Measurements from ENCODE around the gene PTPRQ.

PTPRQ gene

GRCh38 chr12:80419644-80420043, 24.4 kb upstream of the PTPRQ start:
- H3K36me3 ChIP-seq (ENCODE audit: insufficient read depth, low read length): no peaks in the 10 kb centered on the region
- no peaks in the 10 kb centered on the region for H3K9me3 ChIP-seq (ENCODE audit: insufficient read depth, low read length, severe bottlenecking)
- TF ChIP-seq, protein P1, sequence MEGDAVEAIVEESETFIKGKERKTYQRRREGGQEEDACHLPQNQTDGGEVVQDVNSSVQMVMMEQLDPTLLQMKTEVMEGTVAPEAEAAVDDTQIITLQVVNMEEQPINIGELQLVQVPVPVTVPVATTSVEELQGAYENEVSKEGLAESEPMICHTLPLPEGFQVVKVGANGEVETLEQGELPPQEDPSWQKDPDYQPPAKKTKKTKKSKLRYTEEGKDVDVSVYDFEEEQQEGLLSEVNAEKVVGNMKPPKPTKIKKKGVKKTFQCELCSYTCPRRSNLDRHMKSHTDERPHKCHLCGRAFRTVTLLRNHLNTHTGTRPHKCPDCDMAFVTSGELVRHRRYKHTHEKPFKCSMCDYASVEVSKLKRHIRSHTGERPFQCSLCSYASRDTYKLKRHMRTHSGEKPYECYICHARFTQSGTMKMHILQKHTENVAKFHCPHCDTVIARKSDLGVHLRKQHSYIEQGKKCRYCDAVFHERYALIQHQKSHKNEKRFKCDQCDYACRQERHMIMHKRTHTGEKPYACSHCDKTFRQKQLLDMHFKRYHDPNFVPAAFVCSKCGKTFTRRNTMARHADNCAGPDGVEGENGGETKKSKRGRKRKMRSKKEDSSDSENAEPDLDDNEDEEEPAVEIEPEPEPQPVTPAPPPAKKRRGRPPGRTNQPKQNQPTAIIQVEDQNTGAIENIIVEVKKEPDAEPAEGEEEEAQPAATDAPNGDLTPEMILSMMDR (IDR thresholded peaks at IDR 0.05; ENCODE audit: borderline replicate concordance, extremely low read depth, low read length, poor library complexity, severe bottlenecking): no peak
- TF ChIP-seq EZH2 (IDR thresholded peaks at IDR 0.05; ENCODE audit: borderline replicate concordance, low read depth, low read length, severe bottlenecking): no peak
- H3K4me1 ChIP-seq (ENCODE audit: insufficient read depth, low read length): no peaks in the 10 kb centered on the region
- H3K9ac ChIP-seq (ENCODE audit: low read depth, low read length): no peak overlapping the region
- DNase-seq (no peak), ATAC-seq (ENCODE audit: insufficient read depth, low read depth) (no peak)
- no peak overlapping the region for H3K27ac ChIP-seq (ENCODE audit: low read length)
- no peaks in the 10 kb centered on the region for H4K20me1 ChIP-seq (ENCODE audit: insufficient read depth, low read length)
- H3K4me2 ChIP-seq (ENCODE audit: insufficient read depth, low read length): no peak overlapping the region
- no peaks in the 10 kb centered on the region for H3K27me3 ChIP-seq (ENCODE audit: insufficient read depth, low read length, poor library complexity)
- H3K79me2 ChIP-seq (ENCODE audit: insufficient read depth, low read length): no peaks in the 10 kb centered on the region
- H3K4me3 ChIP-seq (ENCODE audit: low read depth in 1 of 2, low read length in 2 of 2): no peak overlapping the region
- no peak overlapping the region for H2AFZ ChIP-seq (ENCODE audit: low read depth, low read length)

DNA sequence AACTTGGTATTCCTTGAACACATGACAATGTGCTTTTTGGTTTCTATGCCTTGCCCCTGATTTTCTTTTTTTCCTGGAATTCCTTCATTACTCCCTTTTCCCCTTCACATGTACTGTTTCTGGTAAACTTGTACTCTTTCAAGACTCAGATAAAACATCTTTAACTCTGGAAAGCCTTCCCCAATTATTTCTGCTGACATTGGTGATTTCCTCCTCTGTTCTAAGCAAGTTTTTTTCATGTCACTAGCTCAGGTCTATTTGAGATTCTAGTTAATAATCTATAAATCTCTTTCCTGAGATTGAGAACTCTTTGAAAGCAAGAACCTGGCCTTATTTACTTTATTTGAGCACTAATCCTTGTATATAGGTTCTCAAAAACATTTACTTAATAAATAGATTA, 24.0 kb upstream of the PTPRQ start:
- no peak overlapping the region for H3K27ac ChIP-seq (ENCODE audit: low read length)
- no peak for DNase-seq
- no peak overlapping the region for H3K9ac ChIP-seq (ENCODE audit: low read depth, low read length)
- no peaks in the 10 kb centered on the region for H3K36me3 ChIP-seq (ENCODE audit: insufficient read depth, low read length)
- no peak for ATAC-seq (ENCODE audit: insufficient read depth, low read depth)
- no peak overlapping the region for H2AFZ ChIP-seq (ENCODE audit: low read depth, low read length)
- H4K20me1 ChIP-seq (ENCODE audit: insufficient read depth, low read length): no peaks in the 10 kb centered on the region
- no peaks in the 10 kb centered on the region for H3K9me3 ChIP-seq (ENCODE audit: insufficient read depth, low read length, severe bottlenecking)
- no peak for TF ChIP-seq EZH2 (IDR thresholded peaks at IDR 0.05; ENCODE audit: borderline replicate concordance, low read depth, low read length, severe bottlenecking)
- TF ChIP-seq, protein P1 (IDR thresholded peaks at IDR 0.05; ENCODE audit: borderline replicate concordance, extremely low read depth, low read length, poor library complexity, severe bottlenecking): no peak
- H3K79me2 ChIP-seq (ENCODE audit: insufficient read depth, low read length): no peaks in the 10 kb centered on the region
- H3K4me2 ChIP-seq (ENCODE audit: insufficient read depth, low read length): no peak overlapping the region
- no peaks in the 10 kb centered on the region for H3K27me3 ChIP-seq (ENCODE audit: insufficient read depth, low read length, poor library complexity)
- no peaks in the 10 kb centered on the region for H3K4me1 ChIP-seq (ENCODE audit: insufficient read depth, low read length)
- no peak overlapping the region for H3K4me3 ChIP-seq (ENCODE audit: low read depth in 1 of 2, low read length in 2 of 2)

- no peak for TF ChIP-seq EZH2 (IDR thresholded peaks at IDR 0.05; ENCODE audit: borderline replicate concordance, low read depth, low read length, severe bottlenecking)
- TF ChIP-seq, protein P1 (IDR thresholded peaks at IDR 0.05; ENCODE audit: borderline replicate concordance, extremely low read depth, low read length, poor library complexity, severe bottlenecking): no peak
- DNase-seq: no peak
- no peaks in the 10 kb centered on the region for H3K36me3 ChIP-seq (ENCODE audit: insufficient read depth, low read length)
- H3K27me3 ChIP-seq (ENCODE audit: insufficient read depth, low read length, poor library complexity): no peaks in the 10 kb centered on the region
- H2AFZ ChIP-seq (ENCODE audit: low read depth, low read length): no peak overlapping the region
- no peak overlapping the region for H3K4me2 ChIP-seq (ENCODE audit: insufficient read depth, low read length)
- no peaks in the 10 kb centered on the region for H3K79me2 ChIP-seq (ENCODE audit: insufficient read depth, low read length)
- no peaks in the 10 kb centered on the region for H3K4me1 ChIP-seq (ENCODE audit: insufficient read depth, low read length)
- H3K9me3 ChIP-seq (ENCODE audit: insufficient read depth, low read length, severe bottlenecking): no peaks in the 10 kb centered on the region
- no peak overlapping the region for H3K27ac ChIP-seq (ENCODE audit: low read length)
- no peak overlapping the region for H3K4me3 ChIP-seq (ENCODE audit: low read depth in 1 of 2, low read length in 2 of 2)
- no peaks in the 10 kb centered on the region for H4K20me1 ChIP-seq (ENCODE audit: insufficient read depth, low read length)
- no peak for ATAC-seq (ENCODE audit: insufficient read depth, low read depth)
- H3K9ac ChIP-seq (ENCODE audit: low read depth, low read length): no peak overlapping the region
Observed at GRCh38 chr12:80422550-80422949, 21.5 kb upstream of the PTPRQ start.

GRCh38 chr12:80432061-80432460, 12.0 kb upstream of the PTPRQ start:
- H3K9me3 ChIP-seq (ENCODE audit: insufficient read depth, low read length, severe bottlenecking): no peaks in the 10 kb centered on the region
- TF ChIP-seq EZH2 (IDR thresholded peaks at IDR 0.05; ENCODE audit: borderline replicate concordance, low read depth, low read length, severe bottlenecking): no peak
- TF ChIP-seq, protein P1 (IDR thresholded peaks at IDR 0.05; ENCODE audit: borderline replicate concordance, extremely low read depth, low read length, poor library complexity, severe bottlenecking): no peak
- no peaks in the 10 kb centered on the region for H3K4me1 ChIP-seq (ENCODE audit: insufficient read depth, low read length)
- no peak overlapping the region for H2AFZ ChIP-seq (ENCODE audit: low read depth, low read length)
- no peaks in the 10 kb centered on the region for H4K20me1 ChIP-seq (ENCODE audit: insufficient read depth, low read length)
- H3K27ac ChIP-seq (ENCODE audit: low read length): no peak overlapping the region
- H3K4me2 ChIP-seq (ENCODE audit: insufficient read depth, low read length): no peak overlapping the region
- DNase-seq: no peak
- H3K27me3 ChIP-seq (ENCODE audit: insufficient read depth, low read length, poor library complexity): no peaks in the 10 kb centered on the region
- ATAC-seq (ENCODE audit: insufficient read depth, low read depth): no peak
- no peak overlapping the region for H3K4me3 ChIP-seq (ENCODE audit: low read depth in 1 of 2, low read length in 2 of 2)
- H3K9ac ChIP-seq (ENCODE audit: low read depth, low read length): no peak overlapping the region
- no peaks in the 10 kb centered on the region for H3K36me3 ChIP-seq (ENCODE audit: insufficient read depth, low read length)
- no peaks in the 10 kb centered on the region for H3K79me2 ChIP-seq (ENCODE audit: insufficient read depth, low read length)

All from DND-41 (cell line).